Astrocyte (in vitro differentiated cells and primary cell): ENCODE measurements around the gene RNLS.

Experiments used
- EZH2 ChIP-seq: IDR thresholded peaks from 2 replicates; pipeline ENCODE4 v1.6.1; 2012; ENCODE audit warnings: mild to moderate bottlenecking, low read length, inconsistent platforms; ENCODE audit not compliant: insufficient read depth
- TF ChIP-seq, protein P1 (sequence below): IDR thresholded peaks from 2 replicates; pipeline ENCODE4 v1.5.1; 2011; ENCODE audit warnings: low read depth, mild to moderate bottlenecking, inconsistent platforms, low read length, moderate library complexity; ENCODE audit not compliant: insufficient read depth

DNA sequence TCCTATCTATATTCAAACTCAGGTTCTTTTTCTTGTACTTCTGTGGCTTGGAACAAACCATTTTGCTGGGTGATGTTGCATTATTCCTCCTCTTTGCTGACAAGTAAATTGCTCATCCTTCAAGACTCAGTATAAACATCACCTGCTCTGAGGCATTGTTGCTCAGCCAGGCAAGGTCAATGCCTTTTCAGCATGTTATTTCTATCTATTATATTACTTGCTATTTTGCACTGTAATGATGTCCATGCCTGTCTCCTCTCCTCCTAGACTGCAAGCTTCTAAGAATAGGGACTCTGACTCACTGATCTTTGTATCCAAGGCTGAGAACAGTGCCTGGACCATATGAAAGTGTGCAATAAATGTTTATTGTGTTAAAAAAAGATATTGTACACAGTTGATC lies 293.8 kb downstream of the RNLS start:
- TF ChIP-seq, protein P1, sequence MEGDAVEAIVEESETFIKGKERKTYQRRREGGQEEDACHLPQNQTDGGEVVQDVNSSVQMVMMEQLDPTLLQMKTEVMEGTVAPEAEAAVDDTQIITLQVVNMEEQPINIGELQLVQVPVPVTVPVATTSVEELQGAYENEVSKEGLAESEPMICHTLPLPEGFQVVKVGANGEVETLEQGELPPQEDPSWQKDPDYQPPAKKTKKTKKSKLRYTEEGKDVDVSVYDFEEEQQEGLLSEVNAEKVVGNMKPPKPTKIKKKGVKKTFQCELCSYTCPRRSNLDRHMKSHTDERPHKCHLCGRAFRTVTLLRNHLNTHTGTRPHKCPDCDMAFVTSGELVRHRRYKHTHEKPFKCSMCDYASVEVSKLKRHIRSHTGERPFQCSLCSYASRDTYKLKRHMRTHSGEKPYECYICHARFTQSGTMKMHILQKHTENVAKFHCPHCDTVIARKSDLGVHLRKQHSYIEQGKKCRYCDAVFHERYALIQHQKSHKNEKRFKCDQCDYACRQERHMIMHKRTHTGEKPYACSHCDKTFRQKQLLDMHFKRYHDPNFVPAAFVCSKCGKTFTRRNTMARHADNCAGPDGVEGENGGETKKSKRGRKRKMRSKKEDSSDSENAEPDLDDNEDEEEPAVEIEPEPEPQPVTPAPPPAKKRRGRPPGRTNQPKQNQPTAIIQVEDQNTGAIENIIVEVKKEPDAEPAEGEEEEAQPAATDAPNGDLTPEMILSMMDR: no peak
- no peak for TF ChIP-seq EZH2
